Right lobe of liver (tissue), 4 donors: ENCODE data around the gene GBP6.

Experiments used
- POLR2A ChIP-seq: fragments of 450-650 bp; IDR thresholded peaks from one replicate; pipeline ENCODE4 v1.6.1; 2017; ENCODE audit warnings: antibody characterized with exemption, mild to moderate bottlenecking
- TF ChIP-seq, protein P1 (sequence below), 4 donors: fragments of 200-600 bp in 3 of 4; fragments of 450-650 bp in 1 of 4; IDR thresholded peaks; one replicate each; pipeline versions ENCODE4 v1.5.1 to v1.8.0; 2016 to 2022; ENCODE audit warnings: antibody characterized with exemption in 4 of 4, mild to moderate bottlenecking in 2 of 4
- donor health status: DM: no; HTN: no; CAD: no.
- donor health status: DM: no; HTN: no; CAD: no.
- donor health status: DM: no; HTN: yes; CAD: no.

DNA sequence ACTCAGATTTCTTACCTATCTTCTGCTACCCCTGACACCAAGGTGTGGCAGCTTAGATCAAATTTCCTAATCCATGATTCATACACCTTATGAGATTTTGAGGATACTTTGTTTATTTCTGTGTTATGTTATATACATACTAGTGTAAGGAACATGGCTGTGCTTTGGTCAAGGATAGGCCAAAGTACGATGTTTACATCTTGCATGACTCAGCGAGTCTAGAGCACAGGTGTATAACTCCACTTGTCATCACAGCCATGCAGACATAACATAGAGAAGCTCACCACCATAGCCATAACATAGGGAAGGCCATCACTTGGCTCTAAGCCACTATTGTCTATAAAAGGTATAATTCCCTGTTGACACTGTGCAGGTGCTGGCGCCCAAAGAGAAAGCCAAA, 61.2 kb downstream of the GBP6 start:
- TF ChIP-seq, protein P1, sequence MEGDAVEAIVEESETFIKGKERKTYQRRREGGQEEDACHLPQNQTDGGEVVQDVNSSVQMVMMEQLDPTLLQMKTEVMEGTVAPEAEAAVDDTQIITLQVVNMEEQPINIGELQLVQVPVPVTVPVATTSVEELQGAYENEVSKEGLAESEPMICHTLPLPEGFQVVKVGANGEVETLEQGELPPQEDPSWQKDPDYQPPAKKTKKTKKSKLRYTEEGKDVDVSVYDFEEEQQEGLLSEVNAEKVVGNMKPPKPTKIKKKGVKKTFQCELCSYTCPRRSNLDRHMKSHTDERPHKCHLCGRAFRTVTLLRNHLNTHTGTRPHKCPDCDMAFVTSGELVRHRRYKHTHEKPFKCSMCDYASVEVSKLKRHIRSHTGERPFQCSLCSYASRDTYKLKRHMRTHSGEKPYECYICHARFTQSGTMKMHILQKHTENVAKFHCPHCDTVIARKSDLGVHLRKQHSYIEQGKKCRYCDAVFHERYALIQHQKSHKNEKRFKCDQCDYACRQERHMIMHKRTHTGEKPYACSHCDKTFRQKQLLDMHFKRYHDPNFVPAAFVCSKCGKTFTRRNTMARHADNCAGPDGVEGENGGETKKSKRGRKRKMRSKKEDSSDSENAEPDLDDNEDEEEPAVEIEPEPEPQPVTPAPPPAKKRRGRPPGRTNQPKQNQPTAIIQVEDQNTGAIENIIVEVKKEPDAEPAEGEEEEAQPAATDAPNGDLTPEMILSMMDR (IDR thresholded peaks at IDR 0.05): no peak
- TF ChIP-seq POLR2A: no peak
